HepG2 (cell line): ENCODE data around the gene SKI. TPM values are rescaled to one million over a fixed set of nuclear protein-coding genes. Genes with fewer than 3 reads are reported as not detected.
A peak's percentile ranks its signal among the peaks of the same experiment; 100 is the strongest.

Experiments
- BATF2 ChIP-seq: sonication (generic); formaldehyde crosslinking; IDR thresholded peaks from 2 replicates; pipeline ENCODE4 v1.8.0; 2022; ENCODE audit warnings: mild to moderate bottlenecking, missing genetic modification reagents, moderate library complexity
- BRD4 ChIP-seq: sonication (generic); formaldehyde crosslinking; IDR thresholded peaks from 2 replicates; pipeline ENCODE4 v1.4.0; 2020; ENCODE audit warnings: missing genetic modification reagents
- DNMT1 ChIP-seq: sonication (generic); formaldehyde crosslinking; IDR thresholded peaks from 2 replicates; pipeline ENCODE4 v1.5.1; 2020; ENCODE audit warnings: mild to moderate bottlenecking, missing genetic modification reagents
- EEA1 ChIP-seq: sonication (generic); formaldehyde crosslinking; IDR thresholded peaks from 2 replicates; pipeline ENCODE4 v1.5.1; 2020; ENCODE audit warnings: mild to moderate bottlenecking, missing genetic modification reagents, borderline replicate concordance
- KDM4B ChIP-seq: sonication (generic); formaldehyde crosslinking; IDR thresholded peaks from 2 replicates; pipeline ENCODE4 v1.4.0; 2020; ENCODE audit warnings: missing genetic modification reagents
- KDM6A ChIP-seq: IDR thresholded peaks from 2 replicates; pipeline ENCODE4 v1.6.1; 2016; ENCODE audit warnings: low read depth
- MATR3 ChIP-seq: sonication (generic); formaldehyde crosslinking; IDR thresholded peaks from 2 replicates; pipeline ENCODE4 v1.4.0; 2020; ENCODE audit warnings: missing genetic modification reagents
- NFYB ChIP-seq: sonication (generic); formaldehyde crosslinking; IDR thresholded peaks from 2 replicates; pipeline ENCODE4 v1.4.0; 2020; ENCODE audit warnings: missing genetic modification reagents
- RBAK ChIP-seq: sonication (generic); formaldehyde crosslinking; IDR thresholded peaks from 2 replicates; pipeline ENCODE4 v1.5.1; 2020; ENCODE audit warnings: mild to moderate bottlenecking, missing genetic modification reagents
- REPIN1 ChIP-seq: sonication (generic); formaldehyde crosslinking; IDR thresholded peaks from 2 replicates; pipeline ENCODE4 v1.8.0; 2022; ENCODE audit warnings: missing genetic modification reagents, low read depth, mild to moderate bottlenecking, borderline replicate concordance
- RERE ChIP-seq: IDR thresholded peaks from 2 replicates; pipeline ENCODE4 v1.6.1; 2016; ENCODE audit warnings: low read depth, missing genetic modification reagents, missing compliant biosample characterization
- ZNF12 ChIP-seq: sonication (generic); formaldehyde crosslinking; IDR thresholded peaks from 2 replicates; pipeline ENCODE4 v1.5.0; 2020; ENCODE audit warnings: missing genetic modification reagents
- ZNF333 ChIP-seq: sonication (generic); formaldehyde crosslinking; IDR thresholded peaks from 2 replicates; pipeline ENCODE4 v1.4.0; 2020; ENCODE audit warnings: mild to moderate bottlenecking, missing genetic modification reagents, borderline replicate concordance
- ZNF430 ChIP-seq: sonication (generic); formaldehyde crosslinking; IDR thresholded peaks from 2 replicates; pipeline ENCODE4 v1.9.0; 2021; ENCODE audit warnings: mild to moderate bottlenecking, missing genetic modification reagents
- ZNF558 ChIP-seq: sonication (generic); formaldehyde crosslinking; IDR thresholded peaks from 2 replicates; pipeline ENCODE4 v1.9.0; 2022; ENCODE audit warnings: mild to moderate bottlenecking, missing genetic modification reagents, borderline replicate concordance
- ZNF646 ChIP-seq: sonication (generic); formaldehyde crosslinking; IDR thresholded peaks from 2 replicates; pipeline ENCODE4 v1.9.0; 2021; ENCODE audit warnings: mild to moderate bottlenecking, missing genetic modification reagents
- ZNF670 ChIP-seq: sonication (generic); formaldehyde crosslinking; IDR thresholded peaks from 2 replicates; pipeline ENCODE4 v1.8.0; 2022; ENCODE audit warnings: mild to moderate bottlenecking, missing genetic modification reagents, borderline replicate concordance
- polyA plus RNA-seq, 8 experiments: library from polyadenylated mRNA; depleted of rRNA in 3 of 8; stranded (reverse) in 7 of 8; unstranded in 1 of 8; fragments of >200 nt; fragmentation: Illumina TruSeq in 4 of 8; extraction: Trizol in 4 of 8; gene quantifications; 2 replicates each; pipeline versions ENCODE4 v1.2.1 to v1.2.3, GENCODE V29; 2011 to 2016; ENCODE audit warnings: low read depth in 4 of 8, missing spikeins in 1 of 8, mixed read lengths in 1 of 8; ENCODE audit not compliant: insufficient read depth in 1 of 8
- total RNA-seq, 5 experiments: library from RNA; depleted of rRNA; stranded (reverse); fragments of >200 nt; fragmentation: Illumina TruSeq; extraction: Trizol; gene quantifications; 2 replicates each; pipeline ENCODE4 v1.2.3, GENCODE V29; 2016; ENCODE audit warnings: low read depth in 1 of 5

The SKI gene
- total and polyA plus RNA-seq, 2 of the 13 experiments (the other 11 are each of a cell fraction or from before 2014, with no cell fraction given), result 4.7 to 6.9 TPM

GRCh38 chr1:2230781-2231531 is 2.8 kb downstream of the SKI start (continued):
- 0 out of 2 replicates have a peak, but pooled peaks have one; percentile 10 for TF ChIP-seq ZNF646
- no peak for TF ChIP-seq ZNF12 (CRISPR knock-in tag)
- 0 out of 2 replicates have a peak, but pooled peaks have one; percentile 8 for TF ChIP-seq NFYB
- peak; percentile 3; the same call in 1 of the 2 replicates for TF ChIP-seq DNMT1
- TF ChIP-seq EEA1 (CRISPR knock-in tag), result no peak
- TF ChIP-seq RBAK (CRISPR knock-in tag), result no peak
- no peak for TF ChIP-seq ZNF670 (CRISPR knock-in tag)
- TF ChIP-seq BATF2 (CRISPR knock-in tag), result no peak
- TF ChIP-seq BRD4 (CRISPR knock-in tag), result 0 out of 2 replicates have a peak, but pooled peaks have one; percentile 24
- no peak for TF ChIP-seq MATR3
- TF ChIP-seq KDM4B, result no peak
- no peak for TF ChIP-seq KDM6A (CRISPR knock-in tag)
- TF ChIP-seq REPIN1 (CRISPR knock-in tag), result no peak
- TF ChIP-seq RERE (CRISPR knock-in tag), result no peak
- 0 out of 2 replicates have a peak, but pooled peaks have one; percentile 20 for TF ChIP-seq ZNF558 (CRISPR knock-in tag)
- TF ChIP-seq ZNF430 (CRISPR knock-in tag), result no peak
- TF ChIP-seq ZNF333, result peak; percentile 52; the same call in 1 of the 2 replicates
